ENCODE results near the gene TAB2.
A peak's percentile ranks its signal among the peaks of the same experiment; 100 is the strongest.
"Not testable (repeated sequence)": the region's sequence is repeated elsewhere in the genome, so short reads cannot be mapped to it uniquely, and the experiment has no call there.

The TAB2 gene

GRCh38 chr6:149311293-149311692 is 6.2 kb upstream of the TAB2 start:
- no peak for FAIRE-seq
- DNase-seq (ENCODE audit: extremely low spot score, insufficient read length, low read depth) = no peak

- DNase-seq (ENCODE audit: extremely low spot score, insufficient read length, low read depth) (no peak), FAIRE-seq (no peak)
Observed at GRCh38 chr6:149311766-149312165, 5.7 kb upstream of the TAB2 start.

GRCh38 chr6:149313070-149313469 is 4.4 kb upstream of the TAB2 start:
- FAIRE-seq = no peak
- no peak for DNase-seq (ENCODE audit: extremely low spot score, insufficient read length, low read depth)

- FAIRE-seq (no peak), DNase-seq (ENCODE audit: extremely low spot score, insufficient read length, low read depth) (no peak)
Observed at GRCh38 chr6:149313861-149314260, 3.7 kb upstream of the TAB2 start.

- FAIRE-seq (no peak), DNase-seq (ENCODE audit: extremely low spot score, insufficient read length, low read depth) (no peak)
Observed at GRCh38 chr6:149314325-149314905, 3.1 kb upstream of the TAB2 start.

- no peak for DNase-seq (ENCODE audit: extremely low spot score, insufficient read length, low read depth)
- peak; percentile 61 for FAIRE-seq
Observed at GRCh38 chr6:149316108-149316727, 1.3 kb upstream of the TAB2 start.

- DNase-seq (ENCODE audit: extremely low spot score, insufficient read length, low read depth) (peak; percentile 69), FAIRE-seq (peak; percentile 92)
Observed at GRCh38 chr6:149316740-149317643, 520 bp upstream of the TAB2 start.

GRCh38 chr6:149318581-149319286 is 1.2 kb downstream of the TAB2 start:
- peak; percentile 71 for FAIRE-seq

GRCh38 chr6:149319422-149319821 is 1.9 kb downstream of the TAB2 start:
- DNase-seq (ENCODE audit: extremely low spot score, insufficient read length, low read depth) = no peak
- FAIRE-seq = peak; percentile 57

More at GRCh38 chr6:149318581-149319286, 1.2 kb downstream of the TAB2 start:
- DNase-seq (ENCODE audit: extremely low spot score, insufficient read length, low read depth) = no peak

GRCh38 chr6:149320016-149320415 is 2.5 kb downstream of the TAB2 start:
- not testable (repeated sequence) for DNase-seq (ENCODE audit: extremely low spot score, insufficient read length, low read depth)
- peak; percentile 24 for FAIRE-seq

GRCh38 chr6:149320796-149321195 is 3.3 kb downstream of the TAB2 start:
- no peak for DNase-seq (ENCODE audit: extremely low spot score, insufficient read length, low read depth)
- FAIRE-seq = peak; percentile 60

- no peak for DNase-seq (ENCODE audit: extremely low spot score, insufficient read length, low read depth)
- FAIRE-seq = no peak
Observed at GRCh38 chr6:149323353-149323752, 5.8 kb downstream of the TAB2 start.

GRCh38 chr6:149323925-149324324 is 6.4 kb downstream of the TAB2 start:
- FAIRE-seq (peak; percentile 56), DNase-seq (ENCODE audit: extremely low spot score, insufficient read length, low read depth) (no peak)

- DNase-seq (ENCODE audit: extremely low spot score, insufficient read length, low read depth) (no peak), FAIRE-seq (peak; percentile 45)
Observed at GRCh38 chr6:149324428-149324827, 6.9 kb downstream of the TAB2 start.

GRCh38 chr6:149325648-149326236 is 8.2 kb downstream of the TAB2 start:
- DNase-seq (ENCODE audit: extremely low spot score, insufficient read length, low read depth) = no peak
- FAIRE-seq = no peak

GRCh38 chr6:149327638-149328037 is 10.1 kb downstream of the TAB2 start:
- DNase-seq (ENCODE audit: extremely low spot score, insufficient read length, low read depth) = no peak
- FAIRE-seq = no peak

- FAIRE-seq (no peak), DNase-seq (ENCODE audit: extremely low spot score, insufficient read length, low read depth) (no peak)
Observed at GRCh38 chr6:149328083-149328482, 10.6 kb downstream of the TAB2 start.

- FAIRE-seq = no peak
- no peak for DNase-seq (ENCODE audit: extremely low spot score, insufficient read length, low read depth)
Observed at GRCh38 chr6:149329529-149329928, 12.0 kb downstream of the TAB2 start.

GRCh38 chr6:149330133-149330532 is 12.6 kb downstream of the TAB2 start:
- DNase-seq (ENCODE audit: extremely low spot score, insufficient read length, low read depth) (no peak), FAIRE-seq (no peak)
